Stimulated activated CD4-positive, alpha-beta T cell treated with anti-CD3 and anti-CD28 coated beads, Interleukin-4, amount 100 ng/mL, for 24 hours (primary cell): Measurements from ENCODE around the gene MOSPD3.
"Not testable (repeated sequence)": the region's sequence is repeated elsewhere in the genome, so short reads cannot be mapped to it uniquely, and the experiment has no call there.

Experiments
- DNase-seq: peaks from one replicate; pipeline ENCODE4 v3.0.0-alpha.2; 2020

Gene MOSPD3

GRCh38 chr7:100626530-100627237, 14.3 kb downstream of the MOSPD3 start:
- peak; percentile 82 for DNase-seq

GRCh38 chr7:100627238-100627549, 14.9 kb downstream of the MOSPD3 start:
- no peak for DNase-seq

GRCh38 chr7:100629117-100629716, 16.9 kb downstream of the MOSPD3 start:
- no peak for DNase-seq

GRCh38 chr7:100630066-100630465, 17.7 kb downstream of the MOSPD3 start:
- DNase-seq = no peak

GRCh38 chr7:100632951-100633717, 20.8 kb downstream of the MOSPD3 start:
- DNase-seq = peak; percentile 66

- no peak for DNase-seq
These were observed 27.7 kb downstream of the MOSPD3 start for GRCh38 chr7:100639995-100640516.

GRCh38 chr7:100640517-100641440, 28.4 kb downstream of the MOSPD3 start:
- DNase-seq = no peak

- no peak for DNase-seq
These were observed 29.1 kb downstream of the MOSPD3 start, which contains the start of gene TFR2 for GRCh38 chr7:100641463-100641859. Gene TFR2, minus strand, starts transcription at chr7:100641552. Its CDS starts 43 bp downstream, at chr7:100641509.

- DNase-seq = no peak
These were observed 29.7 kb downstream of the MOSPD3 start for GRCh38 chr7:100641860-100642533.

- DNase-seq = peak; percentile 11
These were observed 30.2 kb downstream of the MOSPD3 start for GRCh38 chr7:100642534-100642907.

- no peak for DNase-seq
These were observed 37.7 kb downstream of the MOSPD3 start for GRCh38 chr7:100649826-100650565.

- DNase-seq = no peak
These were observed 42.8 kb downstream of the MOSPD3 start for GRCh38 chr7:100654908-100655831.

- peak; percentile 54 for DNase-seq
These were observed 43.8 kb downstream of the MOSPD3 start, which contains the start of gene ACTL6B for GRCh38 chr7:100655908-100656674. Gene ACTL6B, minus strand, starts transcription at chr7:100656448. Its CDS starts 94 bp downstream, at chr7:100656354.

GRCh38 chr7:100662194-100662776, 49.9 kb downstream of the MOSPD3 start:
- not testable (repeated sequence) for DNase-seq
